Measurements from ENCODE around the gene GMIP. TPM values are rescaled to one million over a fixed set of nuclear protein-coding genes. Genes with fewer than 3 reads are reported as not detected.

GMIP gene
- total and polyA plus RNA-seq, 2 of the 13 experiments (the other 11 are each of a cell fraction or from before 2014, with no cell fraction given), result 1.5 to 1.8 TPM

GRCh38 chr19:19663256-19664120, 20.0 kb upstream of the GMIP start, which contains the start of gene ATP13A1 (continued):
- no peak for TF ChIP-seq AFF4 (CRISPR knock-in tag; IDR thresholded peaks at IDR 0.05)
- no peak for TF ChIP-seq ZNF205 (CRISPR knock-in tag; IDR thresholded peaks at IDR 0.05)
- no peak for TF ChIP-seq GTF2F1 (IDR thresholded peaks at IDR 0.05; ENCODE audit: low read length)
- 0 out of 2 replicates have a peak, but pooled peaks have one; percentile 61 for TF ChIP-seq BRF2 (CRISPR knock-in tag; IDR thresholded peaks at IDR 0.05)
- TF ChIP-seq ZNF550 (CRISPR knock-in tag; IDR thresholded peaks at IDR 0.05; ENCODE audit: borderline replicate concordance), result no peak
- 0 out of 2 replicates have a peak, but pooled peaks have one; percentile 47 for TF ChIP-seq HES4 (CRISPR knock-in tag; IDR thresholded peaks at IDR 0.05; ENCODE audit: borderline replicate concordance)
- TF ChIP-seq FOXK2 (IDR thresholded peaks at IDR 0.05), result no peak
- no peak for TF ChIP-seq ZSCAN25 (CRISPR knock-in tag; IDR thresholded peaks at IDR 0.05)
- TF ChIP-seq ZNF33A (CRISPR knock-in tag; IDR thresholded peaks at IDR 0.05; ENCODE audit: borderline replicate concordance), result no peak
- TF ChIP-seq CENPX (CRISPR knock-in tag; IDR thresholded peaks at IDR 0.05), result no peak
- TF ChIP-seq PPARG (CRISPR knock-in tag; conservative IDR thresholded peaks at IDR 0.05), result no peak
- TF ChIP-seq ZNF629 (CRISPR knock-in tag; conservative IDR thresholded peaks at IDR 0.05), result no peak
- peak; percentile 73; the same call in 1 of the 2 replicates for TF ChIP-seq KDM5B (CRISPR knock-in tag; IDR thresholded peaks at IDR 0.05; ENCODE audit: borderline replicate concordance)
- TF ChIP-seq ONECUT2 (CRISPR knock-in tag; IDR thresholded peaks at IDR 0.05), result no peak
- no peak; the same call in 1 of the 2 replicates for TF ChIP-seq RXRA (CRISPR knock-in tag; IDR thresholded peaks at IDR 0.05)
- TF ChIP-seq ZFYVE20 (CRISPR knock-in tag; IDR thresholded peaks at IDR 0.05; ENCODE audit: borderline replicate concordance, low read depth), result no peak
- no peak; the same call in 1 of the 2 replicates for TF ChIP-seq ESRRA (CRISPR knock-in tag; IDR thresholded peaks at IDR 0.05; ENCODE audit: low read depth)
- TF ChIP-seq AKAP8 (CRISPR knock-in tag; IDR thresholded peaks at IDR 0.05), result no peak
- TF ChIP-seq SAP130 (CRISPR knock-in tag; IDR thresholded peaks at IDR 0.05; ENCODE audit: low read depth), result peak; percentile 75
- no peak; the same call in 1 of the 2 replicates for TF ChIP-seq TFDP1 (CRISPR knock-in tag; IDR thresholded peaks at IDR 0.05; ENCODE audit: borderline replicate concordance)
- TF ChIP-seq DR1 (CRISPR knock-in tag; IDR thresholded peaks at IDR 0.05), result no peak; the same call in 1 of the 2 replicates
- no peak for TF ChIP-seq IRF9 (CRISPR knock-in tag; IDR thresholded peaks at IDR 0.05; ENCODE audit: borderline replicate concordance)
- 0 out of 2 replicates have a peak, but pooled peaks have one; percentile 37 for TF ChIP-seq ZC3H13 (CRISPR knock-in tag; IDR thresholded peaks at IDR 0.05)

Measured in HepG2 (cell line).